IMR-90 (cell line): Measurements from ENCODE around the gene COG1. TPM values are rescaled to one million over a fixed set of nuclear protein-coding genes. Genes with fewer than 3 reads are reported as not detected.
A peak's percentile ranks its signal among the peaks of the same experiment; 100 is the strongest.

ENCODE experiments used
- ATAC-seq: fragments of 200-7000 bp; cut with Tn5 transposase; 2 replicates; pipeline ENCODE4 v1.9.1; 2020; ENCODE audit warnings: low read depth, mild to moderate bottlenecking, moderate library complexity
- BruUV-seq: library from RNA; stranded (reverse); fragments of 400-500 nt; replicated peaks from 2 replicates; lab custom pipeline; 2021; lab: Mats Ljungman, UMichigan
- CTCF ChIA-PET: fragments of 300-600 bp; formaldehyde crosslinking; extraction: SDS; loops from one replicate; lab custom pipeline; 2021; ENCODE audit warnings: antibody characterized with exemption; lab: Yijun Ruan, JAX
- POLR2A ChIA-PET: fragments of 300-600 bp; sonication (Branson Sonifier 250); formaldehyde crosslinking; loops from one replicate; lab custom pipeline; 2022; ENCODE audit warnings: antibody characterized with exemption; ENCODE audit not compliant: unreplicated experiment; lab: Charles Lee
- DNase-seq: peaks from one replicate; pipeline ENCODE4 v3.0.0; 2013
- H2AFZ ChIP-seq: replicated peaks from 2 replicates; pipeline ENCODE3; 2013; ENCODE audit warnings: low read length, mild to moderate bottlenecking; ENCODE audit not compliant: poor library complexity
- H2AK5ac ChIP-seq: 2 replicates; pipeline ENCODE4 v1.6.1; 2013; ENCODE audit warnings: low read depth, low read length, inconsistent platforms
- H2AK9ac ChIP-seq: replicated peaks from 2 replicates; pipeline ENCODE3; 2013; ENCODE audit warnings: mild to moderate bottlenecking, low read depth, low read length, moderate library complexity; ENCODE audit not compliant: poor library complexity
- H2BK120ac ChIP-seq: 2 replicates; pipeline ENCODE4 v1.6.1; 2013; ENCODE audit warnings: low read depth, low read length, inconsistent platforms
- H2BK15ac ChIP-seq: 3 replicates; pipeline ENCODE4 v1.6.1; 2013; ENCODE audit warnings: low read depth, low read length, inconsistent platforms
- H2BK20ac ChIP-seq: 2 replicates; pipeline ENCODE4 v1.6.1; 2013; ENCODE audit warnings: low read depth, mild to moderate bottlenecking, inconsistent platforms, low read length, moderate library complexity
- H2BK5ac ChIP-seq: 2 replicates; pipeline ENCODE4 v1.6.1; 2013; ENCODE audit warnings: mild to moderate bottlenecking, low read depth, low read length, inconsistent platforms; ENCODE audit not compliant: poor library complexity, severe bottlenecking
- H3K14ac ChIP-seq: replicated peaks from 2 replicates; pipeline ENCODE4 v1.6.1; 2013; ENCODE audit warnings: low read depth, low read length, inconsistent platforms
- H3K18ac ChIP-seq: 2 replicates; pipeline ENCODE4 v1.6.1; 2013; ENCODE audit warnings: low read depth, low read length, control low read depth
- H3K23ac ChIP-seq: 2 replicates; pipeline ENCODE4 v1.6.1; 2013; ENCODE audit warnings: low read depth, low read length, inconsistent platforms
- H3K27ac ChIP-seq: 2 replicates; pipeline ENCODE4 v1.5.1; 2013; ENCODE audit warnings: mild to moderate bottlenecking, control low read depth, low read length; ENCODE audit not compliant: insufficient read depth
- H3K27me3 ChIP-seq: 2 replicates; pipeline ENCODE4 v1.6.1; 2013; ENCODE audit warnings: low read length; ENCODE audit not compliant: control insufficient read depth, insufficient read depth
- H3K36me3 ChIP-seq: 2 replicates; pipeline ENCODE4 v1.6.1; 2013; ENCODE audit warnings: low read length, mixed read lengths; ENCODE audit not compliant: control insufficient read depth, insufficient read depth
- H3K4ac ChIP-seq: 2 replicates; pipeline ENCODE4 v1.6.1; 2013; ENCODE audit warnings: low read depth, low read length, inconsistent platforms
- H3K4me1 ChIP-seq: 2 replicates; pipeline ENCODE4 v1.6.1; 2013; ENCODE audit warnings: low read length, mixed read lengths; ENCODE audit not compliant: control insufficient read depth, insufficient read depth
- H3K4me2 ChIP-seq: 2 replicates; pipeline ENCODE4 v1.6.1; 2013; ENCODE audit warnings: low read depth, mild to moderate bottlenecking, control low read depth, low read length, moderate library complexity
- H3K4me3 ChIP-seq: 2 replicates; pipeline ENCODE4 v1.5.1; 2013; ENCODE audit warnings: low read depth, mild to moderate bottlenecking, control low read depth, low read length, moderate library complexity; ENCODE audit not compliant: insufficient read depth
- H3K56ac ChIP-seq: 2 replicates; pipeline ENCODE4 v1.6.1; 2013; ENCODE audit warnings: low read length, inconsistent platforms; ENCODE audit not compliant: insufficient read depth; ENCODE audit errors: extremely low read depth
- H3K79me1 ChIP-seq, 2 experiments: 2 replicates each; pipeline ENCODE4 v1.6.1; 2013; ENCODE audit warnings: low read length in 2 of 2, inconsistent platforms in 1 of 2, low read depth in 1 of 2
- H3K9ac ChIP-seq: 2 replicates; pipeline ENCODE4 v1.6.1; 2013; ENCODE audit warnings: low read depth, low read length, control low read depth
- H3K9me1 ChIP-seq: 2 replicates; pipeline ENCODE4 v1.6.1; 2013; ENCODE audit warnings: low read length, inconsistent platforms; ENCODE audit not compliant: insufficient read depth
- H3K9me3 ChIP-seq: 2 replicates; pipeline ENCODE4 v1.6.1; 2013; ENCODE audit warnings: low read length; ENCODE audit not compliant: control insufficient read depth, insufficient read depth
- H4K20me1 ChIP-seq: 2 replicates; pipeline ENCODE4 v1.6.1; 2013; ENCODE audit warnings: low read length, inconsistent platforms; ENCODE audit not compliant: insufficient read depth
- H4K5ac ChIP-seq: 2 replicates; pipeline ENCODE4 v1.6.1; 2013; ENCODE audit warnings: mild to moderate bottlenecking, low read depth, low read length, control low read depth
- H4K8ac ChIP-seq, 2 experiments: 2 replicates each; pipeline ENCODE4 v1.6.1; 2013; ENCODE audit warnings: low read depth in 2 of 2, low read length in 2 of 2, control low read depth in 1 of 2, inconsistent platforms in 1 of 2
- H4K91ac ChIP-seq: 2 replicates; pipeline ENCODE4 v1.6.1; 2013; ENCODE audit warnings: low read depth, low read length, inconsistent platforms; ENCODE audit not compliant: insufficient read depth
- CEBPB ChIP-seq: IDR thresholded peaks from 2 replicates; pipeline ENCODE4 v1.6.1; 2012; ENCODE audit warnings: low read depth, low read length, improper control_type of control experiment
- FOS ChIP-seq: fragments of 150-350 bp; IDR thresholded peaks from 2 replicates; pipeline ENCODE4 v1.6.1; 2016; ENCODE audit warnings: low read depth, low read length
- SMC3 ChIP-seq: fragments of 150-350 bp; IDR thresholded peaks from 2 replicates; pipeline ENCODE4 v1.6.1; 2016; ENCODE audit warnings: low read depth, mild to moderate bottlenecking, antibody characterized with exemption, low read length, moderate library complexity
- WGBS, 2 experiments: methylation state at CpG; one replicate each; pipeline versions ENCODE4 v1.1.5 to v1.1.7; 2013; ENCODE audit warnings: missing lambda C conversion rate in 2 of 2; ENCODE audit not compliant: insufficient read length in 1 of 2; ENCODE audit errors: extremely low coverage in 2 of 2; 5-methylcytosine and 5-hydroxymethylcytosine counted together
- dilution Hi-C: fragments of 300-500 bp; cut with HindIII; formaldehyde crosslinking; loops from one replicate; pipeline ENCODE4 v1.14.3; 2018; ENCODE audit warnings: low sequenced_read_pairs; ENCODE audit not compliant: unreplicated experiment
- in situ Hi-C: fragments of 300-500 bp; cut with MboI; formaldehyde crosslinking; loops from 3 replicates; pipeline ENCODE4 v1.14.3; 2019; ENCODE audit warnings: low sequenced_read_pairs, inconsistent platforms, mixed read lengths
- intact Hi-C: fragments of 100-400 bp; cut with micrococcal nuclease; formaldehyde crosslinking; loops from 2 replicates; pipeline ENCODE4 v1.10.0; 2022
- polyA plus RNA-seq, 3 experiments: library from polyadenylated mRNA; depleted of rRNA; stranded (reverse); fragments of >200 nt; gene quantifications; 2 replicates each; pipeline ENCODE4 v1.2.3, GENCODE V29; 2012; ENCODE audit warnings: low replicate concordance in 1 of 3
- total RNA-seq: library from RNA; depleted of rRNA; stranded (reverse); fragments of >200 nt; gene quantifications from 2 replicates; pipeline ENCODE4 v1.2.3, GENCODE V29; 2012
- TF ChIP-seq, protein P1 (sequence below): fragments of 150-350 bp; IDR thresholded peaks from 2 replicates; pipeline ENCODE4 v1.6.1; 2016; ENCODE audit warnings: low read depth, mild to moderate bottlenecking, low read length, moderate library complexity, borderline replicate concordance

COG1 gene
- total and polyA plus RNA-seq, 2 of the 4 experiments (the other 2 are of a cell fraction): 18.3 to 35.1 TPM

DNA sequence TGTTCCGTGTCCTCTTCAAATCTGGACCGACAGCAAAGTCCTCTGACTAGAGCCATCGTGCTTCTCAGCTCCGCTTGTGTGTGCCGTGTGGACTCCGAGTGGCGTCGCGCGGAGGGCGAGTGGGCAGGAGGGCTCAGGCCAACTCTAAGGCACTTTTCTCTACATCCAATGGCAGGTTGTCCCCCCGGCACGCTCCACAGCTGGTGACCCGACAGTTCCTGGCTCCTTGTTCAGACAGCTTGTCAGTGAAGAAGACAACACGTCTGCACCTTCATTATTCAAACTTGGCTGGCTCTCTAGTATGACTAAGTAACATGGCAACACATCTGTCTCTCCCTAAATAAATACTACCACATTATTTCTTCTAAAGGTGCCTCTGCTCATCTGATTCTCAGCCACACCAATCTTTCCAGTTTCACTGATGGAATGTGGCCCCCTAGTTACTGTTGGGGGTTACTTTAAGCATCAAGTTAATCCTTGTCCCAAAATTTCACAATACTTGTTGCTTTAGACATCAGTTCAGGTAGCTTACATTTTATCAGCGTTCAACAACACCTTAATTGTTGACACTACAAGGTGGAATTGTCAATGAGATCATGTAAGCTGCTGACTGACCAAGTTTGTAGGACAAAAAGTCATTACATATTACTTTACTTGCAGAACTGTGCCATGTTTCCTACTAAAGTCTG lies 15.4 kb downstream of the COG1 start:
- TF ChIP-seq, protein P1, sequence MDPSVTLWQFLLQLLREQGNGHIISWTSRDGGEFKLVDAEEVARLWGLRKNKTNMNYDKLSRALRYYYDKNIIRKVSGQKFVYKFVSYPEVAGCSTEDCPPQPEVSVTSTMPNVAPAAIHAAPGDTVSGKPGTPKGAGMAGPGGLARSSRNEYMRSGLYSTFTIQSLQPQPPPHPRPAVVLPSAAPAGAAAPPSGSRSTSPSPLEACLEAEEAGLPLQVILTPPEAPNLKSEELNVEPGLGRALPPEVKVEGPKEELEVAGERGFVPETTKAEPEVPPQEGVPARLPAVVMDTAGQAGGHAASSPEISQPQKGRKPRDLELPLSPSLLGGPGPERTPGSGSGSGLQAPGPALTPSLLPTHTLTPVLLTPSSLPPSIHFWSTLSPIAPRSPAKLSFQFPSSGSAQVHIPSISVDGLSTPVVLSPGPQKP: no peak
- peak; percentile 53 for TF ChIP-seq CEBPB
- no peak for TF ChIP-seq FOS
- TF ChIP-seq SMC3: no peak
- no peak overlapping the region for H2AK9ac ChIP-seq
- no peak overlapping the region for H3K14ac ChIP-seq
- peaks cover 48% of the 10 kb centered on the region for H3K36me3 ChIP-seq
- WGBS, 2 experiments: 98% methylated on average over 11 of the region's 16 CpGs; no CpG with 5 or more reads in 1 of the 2 experiments
- no peak overlapping the region for H3K56ac ChIP-seq
- no peak overlapping the region for H3K18ac ChIP-seq
- no peak overlapping the region for H3K27ac ChIP-seq
- no peaks in the 10 kb centered on the region for H3K9me3 ChIP-seq
- DNase-seq (no peak), ATAC-seq (no peak)
- no peak overlapping the region for H2BK20ac ChIP-seq
- CTCF ChIA-PET: no interaction called here
- no TSS peak for BruUV-seq
- H3K4me2 ChIP-seq: no peak overlapping the region
- no peak overlapping the region for H4K5ac ChIP-seq
- no peak overlapping the region for H2BK5ac ChIP-seq
- peaks cover 1% of the 10 kb centered on the region; the same call in 1 of the 2 replicates for H3K9me1 ChIP-seq
- no peak overlapping the region for H2BK15ac ChIP-seq
- no peak overlapping the region for H3K4ac ChIP-seq
- H3K4me1 ChIP-seq: peaks cover under 1% of the 10 kb centered on the region; the same call in 1 of the 2 replicates
- peaks cover 41 to 54% of the 10 kb centered on the region in 2 experiments for H3K79me1 ChIP-seq
- H3K27me3 ChIP-seq: no peaks in the 10 kb centered on the region
- no peak overlapping the region for H4K8ac ChIP-seq
- no peak overlapping the region for H4K91ac ChIP-seq
- intact Hi-C loops (no loop called here), in situ Hi-C loops (loop anchor here (25.0 kb wide), 1 partner anchor 821 kb away; no protein-coding TSS in a partner anchor), dilution Hi-C loops (no loop called here)
- H3K4me3 ChIP-seq: no peak overlapping the region
- peaks cover 16% of the 10 kb centered on the region; the same call in 1 of the 2 replicates for H4K20me1 ChIP-seq
- H2AK5ac ChIP-seq: no peak overlapping the region
- POLR2A ChIA-PET: no interaction called here
- no peak overlapping the region for H3K9ac ChIP-seq
- no peak overlapping the region for H2BK120ac ChIP-seq
- H3K23ac ChIP-seq: no peak overlapping the region
- H2AFZ ChIP-seq: no peak overlapping the region
